ENCODE measurements around the gene STARD7.

DNA sequence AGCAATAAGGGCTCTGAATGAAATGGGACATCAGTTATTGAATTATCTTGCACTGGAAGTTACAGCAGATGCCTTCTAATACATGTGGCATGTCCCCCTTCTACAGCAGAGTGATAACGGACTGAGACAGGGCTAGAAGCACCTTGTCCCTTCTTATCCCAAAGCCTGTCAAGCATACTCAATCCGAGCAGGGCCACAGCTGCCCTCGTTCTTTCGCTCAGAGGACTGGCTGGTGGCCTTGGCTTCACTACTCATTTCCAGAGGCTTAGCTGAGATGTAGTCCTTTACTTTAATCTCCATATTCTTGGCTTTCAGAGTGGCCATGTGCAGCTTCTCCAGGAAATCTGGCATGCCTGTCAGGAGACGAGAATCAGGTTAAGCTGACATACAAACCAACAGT is 22.1 kb downstream of the STARD7 start:
- TF ChIP-seq, protein P1, sequence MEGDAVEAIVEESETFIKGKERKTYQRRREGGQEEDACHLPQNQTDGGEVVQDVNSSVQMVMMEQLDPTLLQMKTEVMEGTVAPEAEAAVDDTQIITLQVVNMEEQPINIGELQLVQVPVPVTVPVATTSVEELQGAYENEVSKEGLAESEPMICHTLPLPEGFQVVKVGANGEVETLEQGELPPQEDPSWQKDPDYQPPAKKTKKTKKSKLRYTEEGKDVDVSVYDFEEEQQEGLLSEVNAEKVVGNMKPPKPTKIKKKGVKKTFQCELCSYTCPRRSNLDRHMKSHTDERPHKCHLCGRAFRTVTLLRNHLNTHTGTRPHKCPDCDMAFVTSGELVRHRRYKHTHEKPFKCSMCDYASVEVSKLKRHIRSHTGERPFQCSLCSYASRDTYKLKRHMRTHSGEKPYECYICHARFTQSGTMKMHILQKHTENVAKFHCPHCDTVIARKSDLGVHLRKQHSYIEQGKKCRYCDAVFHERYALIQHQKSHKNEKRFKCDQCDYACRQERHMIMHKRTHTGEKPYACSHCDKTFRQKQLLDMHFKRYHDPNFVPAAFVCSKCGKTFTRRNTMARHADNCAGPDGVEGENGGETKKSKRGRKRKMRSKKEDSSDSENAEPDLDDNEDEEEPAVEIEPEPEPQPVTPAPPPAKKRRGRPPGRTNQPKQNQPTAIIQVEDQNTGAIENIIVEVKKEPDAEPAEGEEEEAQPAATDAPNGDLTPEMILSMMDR (IDR thresholded peaks at IDR 0.05) = no peak
- TF ChIP-seq EZH2 (IDR thresholded peaks at IDR 0.05; ENCODE audit: borderline replicate concordance, insufficient read depth, low read depth, low read length, poor library complexity, severe bottlenecking) = no peak

All from B cell (primary cell).